Naive thymus-derived CD8-positive, alpha-beta T cell (primary cell): ENCODE measurements around the gene AFF3. TPM values are rescaled to one million over a fixed set of nuclear protein-coding genes. Genes with fewer than 3 reads are reported as not detected.
A peak's percentile ranks its signal among the peaks of the same experiment; 100 is the strongest.

ENCODE experiments used
- ATAC-seq, 2 donors: fragments of 150-1000 bp; cut with Tn5 transposase in 1 of 2; sonication (Bioruptor Pico), chemical (Tn5 transposase) in 1 of 2; 1 replicate in 1 of 2; 2 replicates in 1 of 2; pipeline ENCODE4 v1.10.0; 2021; ENCODE audit warnings: mild to moderate bottlenecking in 2 of 2, moderate library complexity in 2 of 2
- POLR2A ChIA-PET: fragments of 350-600 bp; sonication (Branson Sonifier 250); formaldehyde crosslinking; loops from one replicate; lab custom pipeline; 2021; ENCODE audit warnings: antibody characterized with exemption; lab: Charles Lee
- DNase-seq, 10 donors: peaks; one replicate each; pipeline versions ENCODE4 v3.0.0 to v3.0.0-alpha.2; 2020 to 2022
- H3K27ac Mint-ChIP-seq, 10 donors: one replicate each; pipeline ENCODE4 v1.8.0; 2020 to 2022; ENCODE audit warnings: mild to moderate bottlenecking in 10 of 10, mixed read lengths in 10 of 10, moderate library complexity in 4 of 10, inconsistent platforms in 1 of 10
- H3K27me3 Mint-ChIP-seq, 5 donors: one replicate each; pipeline ENCODE4 v1.8.0; 2021 to 2022; ENCODE audit warnings: mixed read lengths in 5 of 5
- H3K36me3 Mint-ChIP-seq, 3 donors: one replicate each; pipeline ENCODE4 v1.8.0; 2020 to 2022; ENCODE audit warnings: mixed read lengths in 3 of 3, mild to moderate bottlenecking in 2 of 3, inconsistent platforms in 1 of 3
- H3K4me1 Mint-ChIP-seq, 4 donors: one replicate each; pipeline ENCODE4 v1.8.0; 2021 to 2022; ENCODE audit warnings: mixed read lengths in 4 of 4
- H3K4me3 Mint-ChIP-seq, 10 donors: one replicate each; pipeline ENCODE4 v1.8.0; 2020 to 2022; ENCODE audit warnings: mild to moderate bottlenecking in 10 of 10, mixed read lengths in 10 of 10, moderate library complexity in 6 of 10, inconsistent platforms in 1 of 10
- H3K9me3 Mint-ChIP-seq, 9 donors: one replicate each; pipeline ENCODE4 v1.8.0; 2020 to 2022; ENCODE audit warnings: mixed read lengths in 9 of 9, mild to moderate bottlenecking in 3 of 9, inconsistent platforms in 1 of 9, moderate library complexity in 1 of 9
- polyA plus RNA-seq, 3 donors: library from polyadenylated mRNA; unstranded; fragments of 300-500 nt; fragmentation: Illumina TruSeq; gene quantifications; one replicate each; pipeline ENCODE4 v1.2.3, GENCODE V29; 2021
- total RNA-seq, 8 experiments: library from RNA in 2 of 8; stranded (reverse) in 2 of 8; gene quantifications; one replicate each; pipeline ENCODE4 v1.2.3 and lab custom pipeline; 2021 to 2026

The AFF3 gene
- total and polyA plus RNA-seq, 5 experiments from 2014 or later = 0.50 to 11.9 (median 2.8) TPM

- Mint-ChIP-seq H3K27me3 (peaks cover 0 to 10% (median 0%) of the 10 kb centered on the region in 5 donors), H3K27ac (no peak overlapping the region), H3K4me1 (no peaks in the 10 kb centered on the region), H3K4me3 (no peak overlapping the region), H3K36me3 (no peaks in the 10 kb centered on the region), H3K9me3 (no peaks in the 10 kb centered on the region)
- no peak for DNase-seq
- ATAC-seq = no peak
- POLR2A ChIA-PET = no interaction called here
These were observed 447.1 kb downstream of the AFF3 start for GRCh38 chr2:99695130-99695943.

GRCh38 chr2:99694331-99694730 is 448.1 kb downstream of the AFF3 start:
- no peaks in the 10 kb centered on the region for H3K36me3 Mint-ChIP-seq
- H3K27me3 Mint-ChIP-seq = peaks cover 0 to 10% (median 0%) of the 10 kb centered on the region in 5 donors
- POLR2A ChIA-PET = no interaction called here
- H3K9me3 Mint-ChIP-seq = no peaks in the 10 kb centered on the region
- H3K4me1 Mint-ChIP-seq = no peaks in the 10 kb centered on the region
- no peak overlapping the region for H3K4me3 Mint-ChIP-seq
- DNase-seq = no peak
- no peak overlapping the region for H3K27ac Mint-ChIP-seq
- no peak for ATAC-seq

- no peaks in the 10 kb centered on the region for H3K4me1 Mint-ChIP-seq
- no peaks in the 10 kb centered on the region for H3K36me3 Mint-ChIP-seq
- H3K9me3 Mint-ChIP-seq = no peaks in the 10 kb centered on the region
- ATAC-seq = no peak
- H3K27ac Mint-ChIP-seq = no peak overlapping the region
- H3K4me3 Mint-ChIP-seq = no peak overlapping the region
- no peak for DNase-seq
- POLR2A ChIA-PET = no interaction called here
- H3K27me3 Mint-ChIP-seq = peaks cover 0 to 10% (median 0%) of the 10 kb centered on the region in 5 donors
These were observed 449.6 kb downstream of the AFF3 start for GRCh38 chr2:99692785-99693184.

- Mint-ChIP-seq H3K9me3 (no peaks in the 10 kb centered on the region), H3K36me3 (no peaks in the 10 kb centered on the region), H3K27me3 (peaks cover 0 to 6% (median 0%) of the 10 kb centered on the region in 5 donors), H3K4me1 (no peaks in the 10 kb centered on the region), H3K4me3 (no peak overlapping the region), H3K27ac (no peak overlapping the region)
- DNase-seq (no peak), ATAC-seq (no peak)
- POLR2A ChIA-PET = no interaction called here
These were observed 450.5 kb downstream of the AFF3 start for GRCh38 chr2:99691926-99692325.

- POLR2A ChIA-PET = interaction anchor here (0.7 kb wide), 1 partner anchor 117 kb away, joined by 7 read pairs; no protein-coding TSS in a partner anchor
- Mint-ChIP-seq H3K4me3 (no peak overlapping the region), H3K36me3 (no peaks in the 10 kb centered on the region), H3K27me3 (peaks cover 0 to 2% (median 1%) of the 10 kb centered on the region in 5 donors), H3K27ac (peak overlapping the region in 1 of 10 donors; percentile 14), H3K9me3 (no peaks in the 10 kb centered on the region), H3K4me1 (no peaks in the 10 kb centered on the region)
- ATAC-seq (no peak), DNase-seq (no peak)
These were observed 453.1 kb downstream of the AFF3 start for GRCh38 chr2:99689145-99689742.

- Mint-ChIP-seq H3K4me1 (no peaks in the 10 kb centered on the region), H3K9me3 (no peaks in the 10 kb centered on the region), H3K27me3 (peaks cover 0 to 2% (median 0%) of the 10 kb centered on the region in 5 donors), H3K36me3 (no peaks in the 10 kb centered on the region), H3K27ac (peak overlapping the region in 1 of 10 donors; percentile 14), H3K4me3 (no peak overlapping the region)
- DNase-seq (no peak), ATAC-seq (no peak)
- POLR2A ChIA-PET = no interaction called here
These were observed 453.7 kb downstream of the AFF3 start for GRCh38 chr2:99688699-99689098.

GRCh38 chr2:99682275-99683060 is 459.9 kb downstream of the AFF3 start:
- peaks cover 0 to 1% (median 0%) of the 10 kb centered on the region in 5 donors for H3K27me3 Mint-ChIP-seq
- no peaks in the 10 kb centered on the region for H3K4me1 Mint-ChIP-seq
- H3K27ac Mint-ChIP-seq = no peak overlapping the region
- ATAC-seq = no peak
- no peaks in the 10 kb centered on the region for H3K36me3 Mint-ChIP-seq
- no peak overlapping the region for H3K4me3 Mint-ChIP-seq
- POLR2A ChIA-PET = no interaction called here
- no peaks in the 10 kb centered on the region for H3K9me3 Mint-ChIP-seq
- DNase-seq = no peak

GRCh38 chr2:99680946-99681345 is 461.4 kb downstream of the AFF3 start:
- H3K4me3 Mint-ChIP-seq = no peak overlapping the region
- POLR2A ChIA-PET = no interaction called here
- H3K27ac Mint-ChIP-seq = no peak overlapping the region
- no peaks in the 10 kb centered on the region for H3K9me3 Mint-ChIP-seq
- ATAC-seq (no peak), DNase-seq (no peak)
- H3K27me3 Mint-ChIP-seq = peaks cover 0 to 2% (median 0%) of the 10 kb centered on the region in 5 donors
- H3K4me1 Mint-ChIP-seq = no peaks in the 10 kb centered on the region
- H3K36me3 Mint-ChIP-seq = no peaks in the 10 kb centered on the region

GRCh38 chr2:99679518-99679917 is 462.9 kb downstream of the AFF3 start:
- POLR2A ChIA-PET = no interaction called here
- no peaks in the 10 kb centered on the region for H3K36me3 Mint-ChIP-seq
- no peak overlapping the region for H3K4me3 Mint-ChIP-seq
- H3K9me3 Mint-ChIP-seq = no peaks in the 10 kb centered on the region
- DNase-seq = no peak
- no peak overlapping the region for H3K27ac Mint-ChIP-seq
- peaks cover 0 to 2% (median 0%) of the 10 kb centered on the region in 5 donors for H3K27me3 Mint-ChIP-seq
- ATAC-seq = no peak
- no peaks in the 10 kb centered on the region for H3K4me1 Mint-ChIP-seq

GRCh38 chr2:99678625-99679024 is 463.8 kb downstream of the AFF3 start:
- peaks cover 0 to 2% (median 0%) of the 10 kb centered on the region in 5 donors for H3K27me3 Mint-ChIP-seq
- DNase-seq = no peak
- POLR2A ChIA-PET = no interaction called here
- H3K9me3 Mint-ChIP-seq = no peaks in the 10 kb centered on the region
- no peak overlapping the region for H3K4me3 Mint-ChIP-seq
- no peak for ATAC-seq
- H3K27ac Mint-ChIP-seq = no peak overlapping the region
- H3K36me3 Mint-ChIP-seq = no peaks in the 10 kb centered on the region
- H3K4me1 Mint-ChIP-seq = no peaks in the 10 kb centered on the region

GRCh38 chr2:99677814-99678213 is 464.6 kb downstream of the AFF3 start:
- Mint-ChIP-seq H3K9me3 (no peaks in the 10 kb centered on the region), H3K4me3 (no peak overlapping the region)
- POLR2A ChIA-PET = no interaction called here

GRCh38 chr2:99675130-99675661 is 467.2 kb downstream of the AFF3 start:
- Mint-ChIP-seq H3K9me3 (no peaks in the 10 kb centered on the region), H3K36me3 (no peaks in the 10 kb centered on the region), H3K4me1 (peaks cover 0 to 14% (median 0%) of the 10 kb centered on the region in 4 donors), H3K27ac (no peak overlapping the region), H3K4me3 (no peak overlapping the region), H3K27me3 (peaks cover 0 to 2% (median 0%) of the 10 kb centered on the region in 5 donors)
- POLR2A ChIA-PET = no interaction called here
- ATAC-seq (no peak), DNase-seq (no peak)

More at GRCh38 chr2:99677814-99678213, 464.6 kb downstream of the AFF3 start:
- no peaks in the 10 kb centered on the region for H3K36me3 Mint-ChIP-seq
- H3K27ac Mint-ChIP-seq = no peak overlapping the region
- DNase-seq (no peak), ATAC-seq (no peak)
- peaks cover 0 to 2% (median 0%) of the 10 kb centered on the region in 5 donors for H3K27me3 Mint-ChIP-seq
- H3K4me1 Mint-ChIP-seq = peaks cover 0 to under 1% (median 0%) of the 10 kb centered on the region in 4 donors
